NK-92 (cell line): ENCODE data around the gene SGSM2.

ENCODE experiments used
- DNase-seq: peaks from one replicate; lab custom pipeline; 2025; ENCODE audit not compliant: unreplicated experiment; lab: John Stamatoyannopoulos, UW

SGSM2 gene

DNA sequence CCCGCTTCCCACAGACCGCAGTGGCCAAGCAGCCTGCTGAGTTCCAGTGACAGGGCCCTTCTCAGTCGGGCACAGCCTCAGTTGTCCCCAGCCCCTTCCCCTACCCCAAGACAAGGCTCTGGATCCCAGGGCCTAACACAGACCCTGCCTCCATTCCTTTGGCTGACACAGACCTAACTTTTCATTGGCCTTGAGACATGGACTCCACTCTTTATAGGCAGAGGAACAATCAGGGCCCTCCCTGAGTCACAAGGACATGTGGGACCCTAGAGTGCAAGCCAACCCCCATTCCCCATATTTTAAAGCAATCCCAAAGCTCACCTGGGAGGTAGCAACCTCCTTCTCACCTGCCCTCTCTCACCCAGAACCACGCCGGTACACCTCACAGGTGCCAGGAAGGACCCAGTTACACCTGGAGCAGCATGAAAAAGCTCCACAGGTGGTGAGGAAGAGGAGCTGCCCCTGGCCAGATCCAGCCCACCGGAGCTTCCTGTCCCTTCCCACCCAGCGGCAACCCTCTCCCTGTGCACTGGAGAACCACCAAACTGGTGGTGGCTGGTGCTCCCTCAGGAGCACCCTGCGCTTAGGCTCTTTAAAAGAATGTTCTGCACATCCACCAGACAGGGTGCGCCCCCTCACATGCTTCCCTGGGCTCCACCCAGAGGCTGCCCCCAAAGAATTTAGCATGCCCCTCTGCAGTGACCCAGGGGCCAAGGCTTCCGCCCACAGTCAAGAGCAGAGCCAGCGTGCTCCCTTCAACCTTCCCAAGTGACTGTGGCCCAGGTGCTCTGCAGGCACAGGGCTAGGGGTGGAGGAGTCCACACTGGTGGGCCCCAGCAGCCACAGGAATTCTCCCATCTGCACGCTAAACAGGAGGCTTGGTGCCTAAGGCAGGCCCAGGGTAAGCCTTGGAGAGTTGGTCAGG is 60.2 kb downstream of the SGSM2 start:
- no peak for DNase-seq

GRCh38 chr17:2398182-2398581 is 60.9 kb downstream of the SGSM2 start:
- no peak for DNase-seq

GRCh38 chr17:2398655-2399571 is 61.6 kb downstream of the SGSM2 start:
- no peak for DNase-seq

GRCh38 chr17:2399572-2400473 is 62.5 kb downstream of the SGSM2 start:
- DNase-seq, result peak; percentile 44

GRCh38 chr17:2400474-2400866 is 63.2 kb downstream of the SGSM2 start:
- no peak for DNase-seq

- DNase-seq, result peak; percentile 56
Observed at GRCh38 chr17:2400877-2401425, 63.6 kb downstream of the SGSM2 start, which contains the start of gene MNT. Gene MNT (minus strand): TSS chr17:2401060. CDS start chr17:2400712, 348 bp downstream.

DNA sequence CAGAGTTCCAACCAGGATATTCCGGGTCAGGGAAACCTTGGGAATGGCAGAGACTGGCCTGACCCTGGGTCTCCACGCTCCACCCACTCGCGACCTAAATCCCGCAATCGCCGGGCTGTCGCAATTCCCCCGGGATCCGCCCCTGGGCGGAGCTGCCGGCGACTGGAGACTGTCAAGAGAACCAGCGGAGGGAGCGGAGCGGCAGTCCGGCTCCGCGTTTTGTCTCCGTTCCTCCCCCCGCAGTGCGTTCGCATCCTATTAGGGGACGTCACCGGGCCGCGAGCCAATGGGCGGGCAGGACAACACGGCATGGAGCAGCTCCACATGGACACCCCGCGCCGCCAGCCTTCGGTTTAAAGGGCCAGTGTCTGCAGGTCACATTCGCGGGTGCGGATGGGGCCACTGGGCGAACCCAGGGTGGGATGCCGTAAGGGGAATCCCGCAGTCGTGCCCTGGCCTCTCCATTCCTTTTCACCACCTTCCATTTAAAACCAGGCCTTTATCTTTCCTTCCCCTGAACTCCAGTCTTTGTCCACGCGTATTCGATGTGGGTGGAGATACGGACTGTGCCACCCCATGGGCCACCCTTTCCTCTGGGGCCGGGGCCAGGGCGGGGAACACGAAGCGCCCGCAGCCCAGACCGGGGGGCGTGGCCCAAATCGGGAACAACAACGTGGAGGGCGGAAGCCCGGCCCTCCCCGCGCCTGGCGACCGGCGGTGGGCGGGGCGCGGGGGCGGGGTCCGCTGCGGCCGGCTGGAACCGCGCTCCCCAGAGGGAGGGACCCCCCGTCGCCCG is 64.3 kb downstream of the SGSM2 start:
- DNase-seq, result peak; percentile 84

DNA sequence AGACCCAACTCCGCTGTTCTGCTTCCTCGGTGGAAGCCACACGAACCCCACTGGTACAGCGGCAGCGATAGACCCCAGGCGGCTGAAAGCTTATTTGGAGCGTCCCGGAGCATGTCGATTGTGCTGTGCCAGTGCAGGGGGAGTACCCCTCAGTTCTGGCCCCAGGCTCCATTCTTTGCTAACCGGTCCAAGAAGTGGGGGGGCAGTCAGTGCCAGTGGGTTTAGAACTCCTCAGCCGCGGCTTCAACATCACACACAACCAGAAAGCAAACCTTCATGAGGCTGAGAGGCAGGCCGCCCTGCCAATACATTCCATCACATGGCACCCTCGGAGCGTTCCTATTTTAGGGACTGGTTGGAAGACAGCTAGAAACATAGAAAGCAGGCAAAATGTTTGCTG is 65.2 kb downstream of the SGSM2 start:
- no peak for DNase-seq

DNA sequence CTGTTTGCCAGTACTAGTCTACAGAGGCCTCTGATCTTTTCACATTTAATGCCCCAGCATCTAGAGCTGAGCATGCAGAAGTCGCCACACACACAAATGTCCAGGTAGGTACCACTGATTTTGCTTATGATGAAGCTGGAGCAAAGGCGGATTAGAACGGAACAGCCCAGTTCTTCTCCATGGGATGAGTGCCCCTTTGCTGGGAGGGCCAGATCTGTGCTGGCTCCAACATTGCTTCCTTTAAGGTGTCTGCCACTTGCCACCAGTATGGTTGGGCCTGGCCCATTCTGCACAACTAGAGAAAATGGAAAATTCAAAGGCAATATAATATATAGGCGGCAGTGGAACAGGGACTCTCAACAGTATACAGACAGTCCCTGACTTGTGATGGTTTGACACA is 65.7 kb downstream of the SGSM2 start:
- DNase-seq, result no peak

DNA sequence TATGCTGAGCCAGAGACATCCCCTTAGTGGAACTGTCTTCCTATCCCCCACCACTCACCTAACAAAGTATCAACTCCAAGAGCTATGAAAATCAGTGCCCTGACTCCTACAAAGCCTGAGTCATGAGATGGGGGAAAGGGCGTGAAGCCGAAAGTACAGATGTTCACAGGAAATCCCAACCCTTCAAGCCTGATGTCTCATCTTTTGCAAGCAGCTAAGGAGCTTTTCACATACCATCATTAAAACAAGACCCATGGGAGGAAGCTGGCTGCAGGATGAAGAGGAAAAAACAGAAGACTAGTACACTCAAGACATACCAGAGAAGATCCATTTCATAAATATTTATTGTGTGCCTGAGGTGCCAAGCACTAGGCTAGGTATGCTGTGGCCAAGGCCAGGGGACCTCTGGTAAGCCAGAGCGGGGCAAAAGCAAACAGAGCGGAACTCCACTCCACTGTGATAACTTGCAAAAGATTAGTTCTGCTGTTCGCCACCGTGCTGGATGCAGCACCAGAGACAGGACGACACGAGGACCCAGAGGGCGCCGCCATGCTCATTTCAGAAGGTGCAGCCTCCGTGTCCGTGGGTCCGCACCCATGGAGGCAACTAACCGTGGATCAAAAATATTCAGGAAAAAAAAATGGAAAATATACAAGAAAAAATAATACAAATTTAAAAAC is 68.1 kb downstream of the SGSM2 start:
- no peak for DNase-seq

DNA sequence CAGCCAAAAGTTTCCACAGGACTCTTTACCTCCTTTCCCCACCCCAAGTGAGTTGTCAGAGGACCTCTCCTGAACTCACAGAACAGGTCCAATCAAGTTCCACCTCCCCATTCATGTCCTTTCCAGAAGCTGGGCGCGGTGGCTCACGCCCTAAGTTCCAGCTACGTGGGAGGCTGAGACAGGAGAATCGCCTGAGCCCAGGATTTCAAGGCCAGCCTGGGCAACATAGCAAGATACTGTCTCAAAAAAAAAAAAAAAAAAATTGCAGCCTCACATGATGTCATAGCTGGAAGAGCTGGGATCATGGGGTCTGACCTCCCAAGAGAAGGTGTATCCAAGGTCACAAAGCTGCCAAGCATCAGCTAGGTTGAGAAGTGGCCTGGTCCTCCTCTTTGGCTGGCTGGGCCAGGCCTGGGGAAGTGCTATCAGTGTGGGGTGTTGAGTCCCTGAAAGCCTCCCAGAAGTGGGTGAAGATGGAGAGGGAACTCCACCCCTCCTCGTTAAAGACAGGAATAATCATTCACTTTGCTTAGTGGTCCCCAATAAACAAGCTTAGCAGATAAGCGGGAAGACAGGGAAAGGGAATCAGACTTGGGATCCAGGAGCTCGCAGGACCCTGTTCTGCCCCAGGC is 69.1 kb downstream of the SGSM2 start:
- no peak for DNase-seq

- no peak for DNase-seq
Observed at GRCh38 chr17:2406903-2407790, 69.8 kb downstream of the SGSM2 start.

DNA sequence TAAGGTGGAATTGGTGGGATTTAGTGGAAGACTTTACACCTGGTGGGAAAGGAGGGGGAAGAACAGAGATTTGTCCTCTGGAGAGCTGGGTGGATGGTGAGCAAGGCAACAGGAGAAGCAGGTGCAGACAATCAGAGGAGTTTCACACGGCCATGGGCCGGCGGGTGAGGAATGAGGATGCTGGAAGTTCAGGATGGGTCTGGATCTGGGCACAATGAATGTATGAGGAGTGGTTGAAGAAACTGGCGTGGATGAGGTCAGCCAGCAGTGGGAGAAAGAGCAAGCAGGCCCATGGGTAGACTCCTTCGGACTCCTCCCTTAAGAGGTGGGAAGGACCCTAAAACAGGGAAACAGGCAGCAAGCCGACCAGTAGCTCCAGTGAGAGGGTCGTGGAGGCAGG is 73.7 kb downstream of the SGSM2 start:
- no peak for DNase-seq

GRCh38 chr17:2412561-2413021 is 75.3 kb downstream of the SGSM2 start:
- DNase-seq, result no peak

- no peak for DNase-seq
Observed at GRCh38 chr17:2414446-2415064, 77.3 kb downstream of the SGSM2 start.

- DNase-seq, result no peak
Observed at GRCh38 chr17:2415081-2415480, 77.8 kb downstream of the SGSM2 start.
